Sigmoid colon (tissue), 4 donors: ENCODE results near the gene ATP6V0D1.

Experiments
- POLR2A ChIP-seq, 2 donors: fragments of 450-650 bp; IDR thresholded peaks; one replicate each; pipeline ENCODE4 v1.6.1; 2016; ENCODE audit warnings: antibody characterized with exemption in 2 of 2, mild to moderate bottlenecking in 2 of 2, moderate library complexity in 2 of 2
- POLR2AphosphoS5 ChIP-seq, 4 donors: sonication (generic); formaldehyde crosslinking; IDR thresholded peaks; one replicate each; pipeline ENCODE4 v1.6.1; 2017; ENCODE audit warnings: antibody characterized with exemption in 4 of 4

DNA sequence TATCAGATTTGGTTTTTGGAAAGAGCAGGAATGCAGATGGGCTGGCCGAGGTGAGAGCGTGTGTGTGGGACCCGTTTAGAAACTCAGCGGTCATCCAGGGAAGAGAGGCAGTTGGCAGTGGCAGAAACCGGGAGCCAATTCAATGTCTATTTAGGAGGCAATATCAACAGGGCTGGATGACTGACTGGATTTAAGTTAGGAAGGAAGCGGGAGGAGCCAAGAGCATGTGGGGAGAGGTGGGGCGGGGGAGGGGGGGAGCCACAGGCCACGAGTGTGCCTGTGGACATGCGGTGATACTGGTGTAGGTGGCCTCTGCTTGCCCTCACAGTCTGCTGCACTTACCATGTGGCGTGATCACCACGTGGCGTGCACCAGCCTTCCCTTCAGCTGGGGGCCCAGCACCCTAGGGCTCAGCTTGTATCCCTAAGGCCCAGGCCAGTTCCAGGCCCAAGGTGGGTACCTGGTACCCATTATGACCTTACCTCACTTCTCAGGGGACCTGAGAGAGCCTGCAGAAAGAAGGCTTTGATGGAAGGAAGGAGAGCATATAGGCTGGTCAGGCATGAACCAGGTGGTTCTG lies 76.9 kb downstream of the ATP6V0D1 start:
- TF ChIP-seq POLR2A (IDR thresholded peaks at IDR 0.05), result no peak
- TF ChIP-seq POLR2AphosphoS5 (IDR thresholded peaks at IDR 0.05), result no peak
